H1 (cell line): Measurements from ENCODE around the gene MTMR10. TPM values are rescaled to one million over a fixed set of nuclear protein-coding genes. Genes with fewer than 3 reads are reported as not detected.

Source experiments
- CTCF ChIA-PET: fragments of 300-600 bp; sonication (Branson Sonifier 250); formaldehyde crosslinking; loops from one replicate; lab custom pipeline; 2021; ENCODE audit not compliant: partially characterized antibody; lab: Charles Lee
- POLR2A ChIA-PET: fragments of 300-600 bp; sonication (Branson Sonifier 250); formaldehyde crosslinking; loops from one replicate; lab custom pipeline; 2021; ENCODE audit warnings: inconsistent platforms; ENCODE audit not compliant: partially characterized antibody; lab: Charles Lee
- DNase-seq, 2 experiments: peaks; one replicate each; pipeline versions ENCODE4 v3.0.0 to v3.0.0-alpha.2; 2010 to 2022; ENCODE audit warnings: low spot score in 2 of 2, low read depth in 1 of 2, mixed read lengths in 1 of 2
- FAIRE-seq: peaks from 2 replicates; lab custom pipeline; 2011; peaks lifted over from hg19 to GRCh38; lab: Jason Lieb, UNC
- H2AFZ ChIP-seq: 2 replicates; pipeline ENCODE4 v1.8.1; 2012; ENCODE audit warnings: low read length, inconsistent platforms
- H2AK5ac ChIP-seq: 2 replicates; pipeline ENCODE4 v1.6.1; 2013; ENCODE audit warnings: low read depth, low read length
- H2BK120ac ChIP-seq: replicated peaks from 2 replicates; pipeline ENCODE3; 2013; ENCODE audit warnings: low read depth, low read length, inconsistent platforms
- H2BK12ac ChIP-seq: 2 replicates; pipeline ENCODE4 v1.6.1; 2013; ENCODE audit warnings: low read depth, low read length
- H2BK15ac ChIP-seq: 2 replicates; pipeline ENCODE4 v1.6.1; 2013; ENCODE audit warnings: low read length
- H2BK20ac ChIP-seq: 2 replicates; pipeline ENCODE4 v1.6.1; 2013; ENCODE audit warnings: low read length
- H2BK5ac ChIP-seq: 2 replicates; pipeline ENCODE4 v1.6.1; 2013; ENCODE audit warnings: low read depth, low read length
- H3K14ac ChIP-seq: 2 replicates; pipeline ENCODE4 v1.6.1; 2013; ENCODE audit warnings: inconsistent platforms; ENCODE audit not compliant: insufficient read length
- H3K18ac ChIP-seq: 2 replicates; pipeline ENCODE4 v1.6.1; 2013; ENCODE audit warnings: low read length; ENCODE audit errors: extremely low read depth
- H3K23ac ChIP-seq: 2 replicates; pipeline ENCODE4 v1.6.1; 2013; ENCODE audit warnings: inconsistent platforms; ENCODE audit not compliant: insufficient read length
- H3K23me2 ChIP-seq: 2 replicates; pipeline ENCODE4 v1.6.1; 2013; ENCODE audit warnings: low read depth, low read length
- H3K27ac ChIP-seq: 2 replicates; pipeline ENCODE4 v1.6.1; 2011; ENCODE audit warnings: low read depth, low read length, inconsistent platforms
- H3K27me3 ChIP-seq, 4 experiments: replicated peaks in 1 of 4; 1 replicate in 1 of 4; 2 replicates in 3 of 4; pipeline versions ENCODE4 v1.6.1 to v1.8.1; 2011 to 2013; ENCODE audit warnings: low read length in 3 of 4, mild to moderate bottlenecking in 3 of 4, inconsistent platforms in 2 of 4, mixed read lengths in 2 of 4, moderate library complexity in 1 of 4; ENCODE audit not compliant: control insufficient read depth in 3 of 4, insufficient read depth in 3 of 4; ENCODE audit errors: extremely low read depth in 1 of 4
- H3K36me3 ChIP-seq, 4 experiments: 2 replicates each; pipeline versions ENCODE4 v1.6.1 to v1.8.1; 2011 to 2013; ENCODE audit warnings: mild to moderate bottlenecking in 4 of 4, low read length in 3 of 4, moderate library complexity in 2 of 4, control low read depth in 1 of 4, inconsistent platforms in 1 of 4; ENCODE audit not compliant: insufficient read depth in 4 of 4, control insufficient read depth in 2 of 4
- H3K4ac ChIP-seq: replicated peaks from 2 replicates; pipeline ENCODE3; 2013; ENCODE audit warnings: low read length, low read depth, mixed read lengths, inconsistent platforms; ENCODE audit not compliant: insufficient read length
- H3K4me1 ChIP-seq, 4 experiments: replicated peaks in 1 of 4; 1 replicate in 1 of 4; 2 replicates in 3 of 4; pipeline versions ENCODE4 v1.6.1 to v1.8.1; 2011 to 2013; ENCODE audit warnings: low read length in 3 of 4, inconsistent platforms in 2 of 4, mixed read lengths in 1 of 4; ENCODE audit not compliant: insufficient read depth in 4 of 4, control insufficient read depth in 3 of 4
- H3K4me2 ChIP-seq, 2 experiments: 2 replicates each; pipeline versions ENCODE4 v1.6.1 to v1.8.1; 2011 to 2013; ENCODE audit warnings: low read depth in 2 of 2, low read length in 2 of 2, control low read depth in 1 of 2, inconsistent platforms in 1 of 2, mild to moderate bottlenecking in 1 of 2; ENCODE audit not compliant: insufficient read depth in 1 of 2
- H3K4me3 ChIP-seq, 4 experiments: fragments of 200-600, 300-600 bp in 1 of 4; sonication (generic), shearing (Covaris generic), sonication (Bioruptor Twin) in 1 of 4; 2 replicates each; pipeline versions ENCODE4 v1.5.1 to v1.8.1; 2011 to 2016; ENCODE audit warnings: low read length in 4 of 4, low read depth in 3 of 4, control low read depth in 2 of 4, inconsistent platforms in 2 of 4, mild to moderate bottlenecking in 2 of 4, mixed read lengths in 1 of 4, moderate library complexity in 1 of 4; ENCODE audit not compliant: insufficient read depth in 2 of 4; ENCODE audit errors: extremely low read depth in 1 of 4
- H3K56ac ChIP-seq: replicated peaks from 2 replicates; pipeline ENCODE3; 2013; ENCODE audit warnings: low read depth, mild to moderate bottlenecking, mixed read lengths, low read length, inconsistent platforms; ENCODE audit not compliant: insufficient read length
- H3K79me1 ChIP-seq: 2 replicates; pipeline ENCODE4 v1.6.1; 2013; ENCODE audit warnings: low read depth, low read length, control low read depth
- H3K79me2 ChIP-seq, 2 experiments: 2 replicates each; pipeline versions ENCODE4 v1.6.1 to v1.8.1; 2012 to 2013; ENCODE audit warnings: low read length in 2 of 2, mild to moderate bottlenecking in 2 of 2, inconsistent platforms in 1 of 2; ENCODE audit not compliant: insufficient read depth in 2 of 2, control insufficient read depth in 1 of 2
- H3K9ac ChIP-seq, 4 experiments: replicated peaks in 1 of 4; 1 replicate in 1 of 4; 2 replicates in 3 of 4; pipeline versions ENCODE4 v1.6.1 to v1.8.1; 2011 to 2013; ENCODE audit warnings: low read depth in 3 of 4, low read length in 3 of 4, control low read depth in 2 of 4, mild to moderate bottlenecking in 2 of 4, moderate library complexity in 2 of 4, inconsistent platforms in 1 of 4; ENCODE audit errors: extremely low read depth in 1 of 4
- H3K9me3 ChIP-seq, 2 experiments: 2 replicates each; pipeline versions ENCODE4 v1.6.1 to v1.8.1; 2012 to 2013; ENCODE audit warnings: mild to moderate bottlenecking in 2 of 2, moderate library complexity in 2 of 2, control low read depth in 1 of 2, inconsistent platforms in 1 of 2, low read depth in 1 of 2, low read length in 1 of 2, mixed read lengths in 1 of 2; ENCODE audit not compliant: insufficient read depth in 2 of 2
- H4K20me1 ChIP-seq, 2 experiments: replicated peaks in 1 of 2; 2 replicates each; pipeline versions ENCODE3 to v1.8.1; 2011 to 2013; ENCODE audit warnings: inconsistent platforms in 2 of 2, low read length in 2 of 2, mild to moderate bottlenecking in 1 of 2; ENCODE audit not compliant: insufficient read depth in 2 of 2, control insufficient read depth in 1 of 2
- H4K5ac ChIP-seq: 2 replicates; pipeline ENCODE4 v1.6.1; 2013; ENCODE audit warnings: low read length, low read depth, mixed read lengths, inconsistent platforms; ENCODE audit not compliant: insufficient read length
- H4K8ac ChIP-seq: 2 replicates; pipeline ENCODE4 v1.8.0; 2013; ENCODE audit warnings: mild to moderate bottlenecking, moderate library complexity, low read length, inconsistent platforms; ENCODE audit not compliant: insufficient read depth; ENCODE audit errors: extremely low read depth
- H4K91ac ChIP-seq: replicated peaks from 2 replicates; pipeline ENCODE3; 2013; ENCODE audit warnings: low read length, mixed read lengths, inconsistent platforms; ENCODE audit not compliant: insufficient read length
- BRCA1 ChIP-seq: IDR thresholded peaks from 2 replicates; pipeline ENCODE4 v1.6.1; 2012; ENCODE audit warnings: low read depth, low read length, improper control_type of control experiment
- EP300 ChIP-seq, 2 experiments: IDR thresholded peaks; 1 replicate in 1 of 2; 2 replicates in 1 of 2; pipeline ENCODE4 v1.6.1; 2011 to 2012; ENCODE audit warnings: low read depth in 2 of 2, low read length in 2 of 2, mild to moderate bottlenecking in 2 of 2, borderline replicate concordance in 1 of 2, inconsistent platforms in 1 of 2, moderate library complexity in 1 of 2
- FOSL1 ChIP-seq: IDR thresholded peaks from 2 replicates; pipeline ENCODE4 v1.6.1; 2011; ENCODE audit warnings: mild to moderate bottlenecking, low read depth, low read length, moderate library complexity; ENCODE audit not compliant: insufficient read depth
- POLR2A ChIP-seq, 2 experiments: IDR thresholded peaks; 1 replicate in 1 of 2; 2 replicates in 1 of 2; pipeline ENCODE4 v1.6.1; 2011; ENCODE audit warnings: low read depth in 2 of 2, low read length in 2 of 2, mild to moderate bottlenecking in 2 of 2; ENCODE audit errors: control extremely low read depth in 1 of 2
- RAD21 ChIP-seq, 2 experiments: IDR thresholded peaks in 1 of 2; conservative IDR thresholded peaks in 1 of 2; 2 replicates each; pipeline ENCODE4 v1.6.1; 2011; ENCODE audit warnings: low read depth in 2 of 2, low read length in 2 of 2, improper control_type of control experiment in 1 of 2, inconsistent platforms in 1 of 2, mild to moderate bottlenecking in 1 of 2, moderate library complexity in 1 of 2
- SRF ChIP-seq: IDR thresholded peaks from 2 replicates; pipeline ENCODE4 v1.6.1; 2011; ENCODE audit warnings: mild to moderate bottlenecking, low read depth, low read length, moderate library complexity
- TAF7 ChIP-seq: optimal IDR thresholded peaks from 2 replicates; pipeline ENCODE3; 2011; ENCODE audit warnings: low read depth, mild to moderate bottlenecking, inconsistent platforms, low read length, moderate library complexity, borderline replicate concordance
- TBP ChIP-seq: IDR thresholded peaks from 2 replicates; pipeline ENCODE4 v1.6.1; 2011; ENCODE audit warnings: low read depth, low read length, improper control_type of control experiment
- TEAD4 ChIP-seq: IDR thresholded peaks from 2 replicates; pipeline ENCODE4 v1.6.1; 2012; ENCODE audit warnings: low read depth, low read length, inconsistent platforms, mixed read lengths
- WGBS, 2 experiments: shearing (Covaris generic) in 1 of 2; methylation state at CpG; one replicate each; pipeline versions ENCODE4 v1.1.6 to v1.1.7; 2013 to 2015; ENCODE audit warnings: low lambda C conversion rate in 2 of 2, mixed read lengths in 2 of 2, inconsistent platforms in 1 of 2, low coverage in 1 of 2, missing lambda C conversion rate in 1 of 2; ENCODE audit not compliant: insufficient replicate concordance in 2 of 2, insufficient coverage in 1 of 2, insufficient read length in 1 of 2; ENCODE audit errors: extremely low coverage in 1 of 2, missing lambda C conversion rate in 1 of 2; 5-methylcytosine and 5-hydroxymethylcytosine counted together
- polyA plus RNA-seq, 7 experiments: library from polyadenylated mRNA; depleted of rRNA in 3 of 7; stranded (reverse) in 5 of 7; unstranded in 2 of 7; fragments of >200 nt in 5 of 7; fragments of 200-250 nt in 2 of 7; gene quantifications; 1 replicate in 5 of 7; 2 replicates in 1 of 7; 4 replicates in 1 of 7; pipeline versions ENCODE4 v1.2.1 to v1.2.3, GENCODE V29; 2011 to 2013; ENCODE audit warnings: missing spikeins in 2 of 7, mixed read lengths in 2 of 7
- total RNA-seq: library from RNA; stranded (reverse); fragmentation: NEBNext Ultra II Directional; extraction: Animal tissue kit (Norgen Biotek cat#: 25700); gene quantifications from 2 replicates; pipeline ENCODE4 v1.2.1, GENCODE V29; 2021
- TF ChIP-seq, protein P1 (sequence below): IDR thresholded peaks from 2 replicates; pipeline ENCODE4 v1.6.1; 2012; ENCODE audit warnings: inconsistent platforms

The MTMR10 gene
- total and polyA plus RNA-seq, 2 of the 8 experiments (the other 6 are each of a cell fraction or from before 2014, with no cell fraction given): 3.8 to 13.1 TPM

DNA sequence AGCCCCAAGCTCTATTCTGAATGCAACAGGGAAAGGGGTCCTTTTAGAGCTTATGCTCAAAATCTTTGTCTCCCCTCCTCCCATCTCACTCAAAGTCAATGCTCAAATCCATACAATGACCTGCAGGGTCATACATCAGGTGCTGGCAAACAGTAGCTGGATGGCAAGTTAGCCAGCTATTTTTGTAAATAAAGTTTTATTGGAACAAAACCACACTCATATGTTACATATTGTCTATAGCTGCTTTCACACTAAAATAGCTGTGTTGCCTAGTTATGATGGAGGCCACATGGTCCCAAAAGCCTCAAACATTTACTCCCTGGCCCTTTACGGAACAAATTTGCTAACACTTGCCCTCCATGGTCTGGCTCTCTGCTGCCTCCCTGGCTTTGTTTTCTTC lies 89.5 kb downstream of the MTMR10 start:
- no peaks in the 10 kb centered on the region for H3K79me2 ChIP-seq
- no peak overlapping the region for H3K14ac ChIP-seq
- FAIRE-seq: no peak
- H4K91ac ChIP-seq: no peak overlapping the region
- peaks cover 0 to 2% (median 0%) of the 10 kb centered on the region in 4 experiments; a peak in 1 of 7 replicates for H3K4me1 ChIP-seq
- no peaks in the 10 kb centered on the region; the same call in 1 of the 2 replicates for H3K79me1 ChIP-seq
- no peak overlapping the region for H3K56ac ChIP-seq
- H3K4ac ChIP-seq: no peak overlapping the region
- 0 out of 2 replicates have a peak, but pooled peaks cover 3% of the 10 kb centered on the region for H3K23me2 ChIP-seq
- CTCF ChIA-PET: no interaction called here
- peaks cover 0 to 7% (median 0%) of the 10 kb centered on the region in 4 experiments; a peak in 3 of 8 replicates for H3K36me3 ChIP-seq
- H4K8ac ChIP-seq: no peak overlapping the region
- no peaks in the 10 kb centered on the region for H4K20me1 ChIP-seq
- H2AFZ ChIP-seq: no peak overlapping the region
- no peak overlapping the region for H3K27ac ChIP-seq
- H4K5ac ChIP-seq: no peak overlapping the region
- WGBS, 2 experiments: 95% methylated on average over 1 of the region's 1 CpG; no CpG with 5 or more reads in 1 of the 2 experiments
- H2AK5ac ChIP-seq: no peak overlapping the region
- POLR2A ChIA-PET: interaction anchor here (1.0 kb wide), 1 partner anchor 21 kb away, joined by 3 read pairs; no protein-coding TSS in a partner anchor
- no peak overlapping the region for H2BK120ac ChIP-seq
- H3K9ac ChIP-seq: no peak overlapping the region
- H3K4me2 ChIP-seq: no peak overlapping the region
- H2BK20ac ChIP-seq: no peak overlapping the region
- no peak overlapping the region for H3K18ac ChIP-seq
- H3K23ac ChIP-seq: no peak overlapping the region
- TF ChIP-seq BRCA1 (no peak), RAD21 (IDR thresholded peaks at IDR 0.05 in 1 of 2, conservative IDR thresholded peaks at IDR 0.05 in 1 of 2; ENCODE audit: low read depth in 2 of 2, low read length in 2 of 2) (no peak), EP300 (IDR thresholded peaks at IDR 0.05; ENCODE audit: borderline replicate concordance in 1 of 2, low read depth in 2 of 2, low read length in 2 of 2) (no peak), POLR2A (IDR thresholded peaks at IDR 0.05; ENCODE audit: control extremely low read depth in 1 of 2, low read depth in 2 of 2, low read length in 2 of 2) (no peak), FOSL1 (no peak), SRF (no peak), TEAD4 (no peak), TAF7 (no peak), TBP (no peak)
- TF ChIP-seq, protein P1, sequence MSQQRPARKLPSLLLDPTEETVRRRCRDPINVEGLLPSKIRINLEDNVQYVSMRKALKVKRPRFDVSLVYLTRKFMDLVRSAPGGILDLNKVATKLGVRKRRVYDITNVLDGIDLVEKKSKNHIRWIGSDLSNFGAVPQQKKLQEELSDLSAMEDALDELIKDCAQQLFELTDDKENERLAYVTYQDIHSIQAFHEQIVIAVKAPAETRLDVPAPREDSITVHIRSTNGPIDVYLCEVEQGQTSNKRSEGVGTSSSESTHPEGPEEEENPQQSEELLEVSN: no peak
- TF ChIP-seq, all 59 proteins: peak for 0
- no peaks in the 10 kb centered on the region for H3K9me3 ChIP-seq
- H2BK15ac ChIP-seq: no peak overlapping the region
- H2BK5ac ChIP-seq: no peak overlapping the region
- no peak overlapping the region for H3K4me3 ChIP-seq
- no peak for DNase-seq
- H3K27me3 ChIP-seq: no peaks in the 10 kb centered on the region
- no peak overlapping the region for H2BK12ac ChIP-seq
